ENCODE data around the gene UPB1.
A peak's percentile ranks its signal among the peaks of the same experiment; 100 is the strongest.

Gene UPB1

DNA sequence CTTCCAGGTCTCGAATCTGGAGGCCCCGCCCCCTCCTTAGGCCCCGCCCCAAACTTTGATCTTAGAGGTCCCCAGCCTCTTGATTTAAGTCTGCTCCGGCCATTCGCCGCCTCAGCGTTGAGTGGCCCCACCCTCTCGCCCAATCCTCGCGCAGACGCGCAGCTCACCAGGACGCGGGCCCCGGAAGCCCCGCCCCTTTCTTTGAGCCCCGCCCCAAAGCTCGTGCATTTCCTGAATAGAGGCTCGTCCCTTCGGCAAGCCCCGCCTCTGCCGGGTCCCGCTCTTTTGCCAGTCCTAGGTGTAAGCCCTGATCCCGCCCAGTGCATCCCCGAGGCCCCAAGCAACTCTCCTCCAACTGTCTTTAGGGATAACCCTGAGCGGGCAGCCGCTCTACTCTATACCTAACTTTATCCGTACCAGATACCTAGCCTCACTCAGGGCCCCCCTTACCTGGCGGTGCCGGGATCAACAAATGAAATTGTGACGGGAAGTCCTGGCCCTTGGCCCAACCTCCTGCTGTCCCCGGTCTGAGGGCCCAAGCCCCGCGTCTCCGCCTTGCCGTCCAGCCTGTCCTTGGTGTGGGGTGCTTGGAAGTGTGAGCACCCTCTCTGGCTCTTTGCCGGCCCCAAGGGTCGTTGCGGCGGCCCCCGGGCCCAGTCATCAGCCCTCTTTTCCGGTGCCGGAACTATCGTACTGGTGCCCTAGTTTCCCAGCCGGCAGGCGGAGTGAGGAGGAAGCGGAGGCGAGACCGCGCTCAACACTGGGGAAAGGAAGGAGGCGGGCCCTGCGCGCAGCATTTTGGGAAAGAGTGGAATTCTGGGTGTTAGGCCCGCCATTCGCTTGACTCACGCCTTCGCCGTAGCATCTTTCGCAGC, 60.3 kb downstream of the UPB1 start, which contains the start of gene SNRPD3:
Gene SNRPD3, plus strand, starts transcription at position 835 of the 875 bp plus-strand sequence. CDS start 1,676 bp downstream, outside the sequence.
- no peaks in the 10 kb centered on the region for H3K27me3 ChIP-seq (ENCODE audit: control insufficient read depth in 1 of 2, insufficient read depth in 2 of 2, low read length in 2 of 2)

GRCh38 chr22:24559471-24559870, 64.3 kb downstream of the UPB1 start:
- no peak overlapping the region for H3K4me3 ChIP-seq (ENCODE audit: low read depth in 1 of 2, low read length in 2 of 2)
- H3K9me3 ChIP-seq (ENCODE audit: low read length): no peaks in the 10 kb centered on the region
- peaks cover 38% of the 10 kb centered on the region for H3K4me1 ChIP-seq (ENCODE audit: insufficient read depth, low read length)
- no peak overlapping the region for H3K9ac ChIP-seq (ENCODE audit: low read length)
- H3K36me3 ChIP-seq (ENCODE audit: insufficient read depth, low read length): peaks cover 33% of the 10 kb centered on the region
- no peaks in the 10 kb centered on the region for H3K27me3 ChIP-seq (ENCODE audit: control insufficient read depth in 1 of 2, insufficient read depth in 2 of 2, low read length in 2 of 2)
- no peak overlapping the region for H3K27ac ChIP-seq (ENCODE audit: low read depth, low read length)

More for the DNA sequence above, 60.3 kb downstream of the UPB1 start, which contains the start of gene SNRPD3:
- H3K9ac ChIP-seq (ENCODE audit: low read length): peak within 1 kb of the TSS; percentile 95
- peak within 1 kb of the TSS; percentile 97 for H3K27ac ChIP-seq (ENCODE audit: low read depth, low read length)
- peaks cover 28% of the 10 kb centered on the region for H3K36me3 ChIP-seq (ENCODE audit: insufficient read depth, low read length)
- H3K9me3 ChIP-seq (ENCODE audit: low read length): no peaks in the 10 kb centered on the region
- peak within 1 kb of the TSS; percentile 73 to 99 for H3K4me3 ChIP-seq (ENCODE audit: low read depth in 1 of 2, low read length in 2 of 2)
- H3K4me1 ChIP-seq (ENCODE audit: insufficient read depth, low read length): peaks cover 34% of the 10 kb centered on the region

- Histone ChIP-seq H3K4me3 (ENCODE audit: low read depth in 1 of 2, low read length in 2 of 2) (no peak overlapping the region), H3K9me3 (ENCODE audit: low read length) (no peaks in the 10 kb centered on the region), H3K27me3 (ENCODE audit: control insufficient read depth in 1 of 2, insufficient read depth in 2 of 2, low read length in 2 of 2) (no peaks in the 10 kb centered on the region), H3K36me3 (ENCODE audit: insufficient read depth, low read length) (peaks cover 31% of the 10 kb centered on the region), H3K9ac (ENCODE audit: low read length) (no peak overlapping the region), H3K4me1 (ENCODE audit: insufficient read depth, low read length) (peaks cover 37% of the 10 kb centered on the region), H3K27ac (ENCODE audit: low read depth, low read length) (no peak overlapping the region)
These were observed 68.1 kb downstream of the UPB1 start for GRCh38 chr22:24563246-24563645.

- H3K27ac ChIP-seq (ENCODE audit: low read depth, low read length): no peak overlapping the region
- no peak overlapping the region for H3K4me3 ChIP-seq (ENCODE audit: low read depth in 1 of 2, low read length in 2 of 2)
- no peaks in the 10 kb centered on the region for H3K27me3 ChIP-seq (ENCODE audit: control insufficient read depth in 1 of 2, insufficient read depth in 2 of 2, low read length in 2 of 2)
- no peak overlapping the region for H3K9ac ChIP-seq (ENCODE audit: low read length)
- no peaks in the 10 kb centered on the region for H3K9me3 ChIP-seq (ENCODE audit: low read length)
- H3K36me3 ChIP-seq (ENCODE audit: insufficient read depth, low read length): peaks cover 26% of the 10 kb centered on the region
- peaks cover 33% of the 10 kb centered on the region for H3K4me1 ChIP-seq (ENCODE audit: insufficient read depth, low read length)
These were observed 69.4 kb downstream of the UPB1 start for GRCh38 chr22:24564376-24565058.

GRCh38 chr22:24565077-24565476, 69.9 kb downstream of the UPB1 start:
- Histone ChIP-seq H3K9me3 (ENCODE audit: low read length) (no peaks in the 10 kb centered on the region), H3K36me3 (ENCODE audit: insufficient read depth, low read length) (peaks cover 29% of the 10 kb centered on the region), H3K27ac (ENCODE audit: low read depth, low read length) (no peak overlapping the region), H3K27me3 (ENCODE audit: control insufficient read depth in 1 of 2, insufficient read depth in 2 of 2, low read length in 2 of 2) (no peaks in the 10 kb centered on the region), H3K4me3 (ENCODE audit: low read depth in 1 of 2, low read length in 2 of 2) (no peak overlapping the region), H3K4me1 (ENCODE audit: insufficient read depth, low read length) (peaks cover 31% of the 10 kb centered on the region), H3K9ac (ENCODE audit: low read length) (no peak overlapping the region)

GRCh38 chr22:24566899-24567511, 71.9 kb downstream of the UPB1 start:
- no peaks in the 10 kb centered on the region for H3K9me3 ChIP-seq (ENCODE audit: low read length)
- H3K36me3 ChIP-seq (ENCODE audit: insufficient read depth, low read length): peaks cover 41% of the 10 kb centered on the region
- H3K27me3 ChIP-seq (ENCODE audit: control insufficient read depth in 1 of 2, insufficient read depth in 2 of 2, low read length in 2 of 2): no peaks in the 10 kb centered on the region
- H3K9ac ChIP-seq (ENCODE audit: low read length): no peak overlapping the region
- H3K4me1 ChIP-seq (ENCODE audit: insufficient read depth, low read length): peaks cover 28% of the 10 kb centered on the region
- H3K4me3 ChIP-seq (ENCODE audit: low read depth in 1 of 2, low read length in 2 of 2): no peak overlapping the region
- H3K27ac ChIP-seq (ENCODE audit: low read depth, low read length): no peak overlapping the region

GRCh38 chr22:24567668-24568067, 72.5 kb downstream of the UPB1 start:
- no peaks in the 10 kb centered on the region for H3K27me3 ChIP-seq (ENCODE audit: control insufficient read depth in 1 of 2, insufficient read depth in 2 of 2, low read length in 2 of 2)
- no peak overlapping the region for H3K9ac ChIP-seq (ENCODE audit: low read length)
- H3K36me3 ChIP-seq (ENCODE audit: insufficient read depth, low read length): peaks cover 47% of the 10 kb centered on the region
- H3K4me3 ChIP-seq (ENCODE audit: low read depth in 1 of 2, low read length in 2 of 2): no peak overlapping the region
- no peak overlapping the region for H3K27ac ChIP-seq (ENCODE audit: low read depth, low read length)
- peaks cover 25% of the 10 kb centered on the region for H3K4me1 ChIP-seq (ENCODE audit: insufficient read depth, low read length)
- no peaks in the 10 kb centered on the region for H3K9me3 ChIP-seq (ENCODE audit: low read length)

DNA sequence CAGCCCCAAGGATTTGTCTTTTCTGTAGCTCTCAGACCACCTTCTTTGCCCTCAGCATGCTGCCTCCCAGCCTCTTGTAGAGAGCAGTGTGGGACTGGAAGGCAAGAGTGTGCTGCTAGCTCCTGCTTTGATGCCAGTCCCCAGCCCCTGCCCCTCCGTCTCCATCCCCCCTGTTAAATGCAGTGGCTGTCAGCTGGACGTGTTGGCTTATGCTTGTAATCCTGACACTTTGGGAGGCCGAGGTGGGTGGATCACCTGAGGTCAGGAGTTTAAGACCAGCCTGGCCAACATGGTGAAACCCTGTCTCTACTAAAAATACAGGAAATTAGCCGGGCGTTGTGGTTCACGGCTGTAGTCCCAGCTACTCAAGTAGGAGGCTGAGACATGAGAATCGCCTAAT, 76.1 kb downstream of the UPB1 start:
- no peak overlapping the region for H3K27ac ChIP-seq (ENCODE audit: low read depth, low read length)
- no peak overlapping the region for H3K4me3 ChIP-seq (ENCODE audit: low read depth in 1 of 2, low read length in 2 of 2)
- H3K27me3 ChIP-seq (ENCODE audit: control insufficient read depth in 1 of 2, insufficient read depth in 2 of 2, low read length in 2 of 2): no peaks in the 10 kb centered on the region
- no peaks in the 10 kb centered on the region for H3K9me3 ChIP-seq (ENCODE audit: low read length)
- H3K36me3 ChIP-seq (ENCODE audit: insufficient read depth, low read length): peaks cover 67% of the 10 kb centered on the region
- no peak overlapping the region for H3K9ac ChIP-seq (ENCODE audit: low read length)
- peaks cover 8% of the 10 kb centered on the region for H3K4me1 ChIP-seq (ENCODE audit: insufficient read depth, low read length)

DNA sequence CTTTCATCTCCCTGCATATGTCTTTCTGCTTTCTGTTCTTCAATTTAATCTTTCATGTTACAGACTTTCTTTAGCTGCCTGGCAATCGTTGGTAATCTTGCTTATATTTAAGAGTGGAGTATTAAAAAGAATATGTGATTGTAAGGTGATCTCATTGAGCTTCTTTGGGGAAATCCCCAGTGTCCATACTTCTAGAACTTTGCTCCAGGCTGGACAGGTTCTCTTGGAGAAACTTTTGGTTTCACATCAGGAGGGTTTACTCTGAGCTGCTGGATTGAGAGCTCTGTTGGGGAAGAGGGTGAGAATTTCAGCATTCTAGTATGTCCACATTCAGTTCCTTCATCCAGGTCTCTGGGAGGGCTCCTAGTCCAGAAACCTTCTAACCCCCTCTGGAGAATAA, 81.6 kb downstream of the UPB1 start:
- no peak overlapping the region for H3K4me3 ChIP-seq (ENCODE audit: low read depth in 1 of 2, low read length in 2 of 2)
- no peaks in the 10 kb centered on the region for H3K27me3 ChIP-seq (ENCODE audit: control insufficient read depth in 1 of 2, insufficient read depth in 2 of 2, low read length in 2 of 2)
- no peaks in the 10 kb centered on the region for H3K9me3 ChIP-seq (ENCODE audit: low read length)
- no peak overlapping the region for H3K9ac ChIP-seq (ENCODE audit: low read length)
- peaks cover 15% of the 10 kb centered on the region for H3K4me1 ChIP-seq (ENCODE audit: insufficient read depth, low read length)
- no peak overlapping the region for H3K27ac ChIP-seq (ENCODE audit: low read depth, low read length)
- H3K36me3 ChIP-seq (ENCODE audit: insufficient read depth, low read length): peaks cover 39% of the 10 kb centered on the region

Data from muscle layer of colon (tissue), 2 donors.